Activated T-cell treated with anti-CD3 and anti-CD28 coated beads, Interleukin-2, amount 50 U/mL, for 1 hour (primary cell): Measurements from ENCODE around the gene CD48.

ENCODE experiments used
- DNase-seq: peaks from one replicate; pipeline ENCODE4 v3.0.0-alpha.2; 2020

Gene CD48

GRCh38 chr1:160651433-160652064 is 60.1 kb downstream of the CD48 start:
- DNase-seq = no peak

- no peak for DNase-seq
Observed at GRCh38 chr1:160647329-160647720, 64.3 kb downstream of the CD48 start.

- DNase-seq = peak; percentile 54
Observed at GRCh38 chr1:160646711-160647328, 64.8 kb downstream of the CD48 start, which contains the start of gene SLAMF1. Gene SLAMF1 (minus strand): TSS chr1:160647044. CDS start chr1:160646945, 99 bp downstream.

- no peak for DNase-seq
Observed at GRCh38 chr1:160646180-160646579, 65.4 kb downstream of the CD48 start.

- no peak for DNase-seq
Observed at GRCh38 chr1:160645386-160646130, 66.1 kb downstream of the CD48 start.

GRCh38 chr1:160644399-160644798 is 67.2 kb downstream of the CD48 start:
- DNase-seq = no peak

GRCh38 chr1:160643138-160643537 is 68.5 kb downstream of the CD48 start:
- DNase-seq = no peak

- DNase-seq = no peak
Observed at GRCh38 chr1:160642281-160642644, 69.4 kb downstream of the CD48 start.

GRCh38 chr1:160641323-160642280 is 70.0 kb downstream of the CD48 start:
- DNase-seq = no peak

- no peak for DNase-seq
Observed at GRCh38 chr1:160640359-160641123, 71.1 kb downstream of the CD48 start.

GRCh38 chr1:160639652-160640051 is 72.0 kb downstream of the CD48 start:
- DNase-seq = no peak

- DNase-seq = no peak
Observed at GRCh38 chr1:160638926-160639325, 72.7 kb downstream of the CD48 start.

- no peak for DNase-seq
Observed at GRCh38 chr1:160638540-160638857, 73.1 kb downstream of the CD48 start.

GRCh38 chr1:160637821-160638539 is 73.6 kb downstream of the CD48 start:
- DNase-seq = no peak

- no peak for DNase-seq
Observed at GRCh38 chr1:160637065-160637464, 74.6 kb downstream of the CD48 start.

GRCh38 chr1:160636547-160636946 is 75.1 kb downstream of the CD48 start:
- DNase-seq = no peak

GRCh38 chr1:160636076-160636475 is 75.5 kb downstream of the CD48 start:
- DNase-seq = no peak

- no peak for DNase-seq
Observed at GRCh38 chr1:160634543-160635491, 76.8 kb downstream of the CD48 start.

GRCh38 chr1:160633330-160633903 is 78.2 kb downstream of the CD48 start:
- no peak for DNase-seq

- no peak for DNase-seq
Observed at GRCh38 chr1:160631983-160632625, 79.5 kb downstream of the CD48 start.
